Tibial nerve (tissue), 4 donors: ENCODE data around the gene OR2G2. TPM values are rescaled to one million over a fixed set of nuclear protein-coding genes. Genes with fewer than 3 reads are reported as not detected.

Experiments
- DNase-seq, 2 donors: peaks; one replicate each; pipeline ENCODE4 v3.0.0-alpha.2; 2019; ENCODE audit warnings: low spot score in 2 of 2
- H3K27ac ChIP-seq, 4 donors: fragments of 200-600 bp; sonication (generic) in 3 of 4; one replicate each; pipeline ENCODE4 v1.5.1; 2017 to 2019; ENCODE audit warnings: mild to moderate bottlenecking in 1 of 4
- H3K27me3 ChIP-seq, 2 donors: fragments of 200-600 bp; sonication (generic) in 1 of 2; one replicate each; pipeline versions ENCODE4 v1.5.1 to v1.6.0; 2017 to 2019
- H3K36me3 ChIP-seq, 3 donors: fragments of 200-600 bp; sonication (generic); one replicate each; pipeline ENCODE4 v1.5.1; 2018 to 2019
- H3K4me1 ChIP-seq, 4 donors: fragments of 200-600 bp; sonication (generic) in 3 of 4; one replicate each; pipeline ENCODE4 v1.5.1; 2017 to 2019
- H3K4me3 ChIP-seq, 4 donors: fragments of 200-600 bp; sonication (generic) in 3 of 4; one replicate each; pipeline ENCODE4 v1.5.1; 2017 to 2019; ENCODE audit warnings: mild to moderate bottlenecking in 1 of 4, moderate library complexity in 1 of 4
- H3K9me3 ChIP-seq, 4 donors: fragments of 200-600 bp; sonication (generic) in 3 of 4; one replicate each; pipeline ENCODE4 v1.5.1; 2017 to 2019
- CTCF ChIP-seq, 5 experiments: fragments of 200-600 bp in 3 of 5; fragments of 450-650 bp in 2 of 5; sonication (generic) in 3 of 5; IDR thresholded peaks; one replicate each; pipeline ENCODE4 v1.5.1; 2016 to 2019; ENCODE audit warnings: antibody characterized with exemption in 5 of 5, mild to moderate bottlenecking in 3 of 5, moderate library complexity in 2 of 5
- EP300 ChIP-seq, 2 donors: sonication (generic); formaldehyde crosslinking; IDR thresholded peaks; one replicate each; pipeline ENCODE4 v1.6.1; 2017; ENCODE audit warnings: antibody characterized with exemption in 2 of 2, mild to moderate bottlenecking in 1 of 2
- POLR2A ChIP-seq, 2 donors: fragments of 450-650 bp; IDR thresholded peaks; one replicate each; pipeline ENCODE4 v1.6.1; 2017; ENCODE audit warnings: antibody characterized with exemption in 2 of 2, mild to moderate bottlenecking in 2 of 2, moderate library complexity in 2 of 2
- WGBS, 2 donors: methylation state at CpG; one replicate each; pipeline ENCODE4 v1.1.5; 2018; 5-methylcytosine and 5-hydroxymethylcytosine counted together
- total RNA-seq, 4 donors: library from RNA; depleted of rRNA; stranded (reverse); fragments of >200 nt; gene quantifications; one replicate each; pipeline ENCODE4 v1.1.0, GENCODE V29; 2016

Gene OR2G2
- total RNA-seq, 4 donors from 2014 or later: not detected

DNA sequence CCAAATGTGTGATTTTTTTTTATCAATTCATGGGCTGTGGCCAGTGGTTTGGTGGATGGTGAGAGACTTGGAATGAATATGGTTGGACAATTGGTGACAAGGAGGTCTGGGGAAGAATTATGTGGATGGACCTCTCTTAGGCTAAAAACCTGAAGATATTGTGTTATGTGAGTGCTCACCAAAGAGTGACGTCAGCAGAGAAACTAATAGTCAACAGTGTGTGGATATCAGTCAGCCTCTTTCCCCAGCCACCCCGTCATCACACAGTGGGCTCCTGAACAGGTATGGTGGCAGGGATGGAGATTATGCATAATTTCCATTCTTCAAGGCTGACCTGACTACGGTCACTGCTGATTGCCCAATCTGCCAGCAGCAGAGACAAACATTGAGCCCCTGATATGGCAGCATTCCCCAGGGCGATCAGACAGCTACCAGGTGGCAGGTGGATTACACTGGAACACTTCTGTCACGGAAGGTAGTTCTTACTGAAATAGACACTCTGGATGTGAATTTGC, 9.2 kb upstream of the OR2G2 start:
- Histone ChIP-seq H3K9me3 (no peaks in the 10 kb centered on the region), H3K27ac (no peak overlapping the region), H3K27me3 (no peaks in the 10 kb centered on the region), H3K4me3 (no peak overlapping the region), H3K4me1 (no peaks in the 10 kb centered on the region), H3K36me3 (no peaks in the 10 kb centered on the region)
- TF ChIP-seq CTCF (IDR thresholded peaks at IDR 0.05): no peak
- TF ChIP-seq EP300 (IDR thresholded peaks at IDR 0.05): no peak
- TF ChIP-seq POLR2A (IDR thresholded peaks at IDR 0.05): no peak
- WGBS, 2 donors: 87 to 96% methylated on average over 5 of the region's 5 CpGs
- no peak for DNase-seq

DNA sequence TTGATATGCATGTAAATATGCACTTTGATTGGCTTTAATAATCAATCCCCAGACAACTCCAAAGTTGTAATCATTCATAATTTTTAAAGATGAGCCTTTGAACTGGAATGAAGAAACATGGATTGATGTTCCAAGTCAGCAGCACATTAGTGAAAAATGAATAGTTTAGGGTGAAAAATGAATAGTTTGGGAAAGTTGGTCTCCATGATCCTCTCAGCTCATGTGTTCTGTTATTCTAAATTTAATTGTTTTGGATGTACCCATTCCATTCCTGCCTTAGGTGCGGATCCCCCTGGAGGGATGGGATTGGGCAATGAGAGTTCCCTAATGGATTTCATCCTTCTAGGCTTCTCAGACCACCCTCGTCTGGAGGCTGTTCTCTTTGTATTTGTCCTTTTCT, 17.1 kb downstream of the OR2G2 start, which contains the start of gene OR2G3:
OR2G3 (plus strand) TSS at position 301 of the 400 bp plus-strand sequence; CDS start at position 301, 0 bp downstream.
- H3K4me3 ChIP-seq: no peak within 1 kb of the TSS
- H3K4me1 ChIP-seq: no peaks in the 10 kb centered on the region
- no peak within 1 kb of the TSS for H3K27ac ChIP-seq
- WGBS, 2 donors: 73 to 74% methylated on average over 2 of the region's 2 CpGs
- no peak for TF ChIP-seq POLR2A (IDR thresholded peaks at IDR 0.05)
- no peak for TF ChIP-seq CTCF (IDR thresholded peaks at IDR 0.05)
- no peak for TF ChIP-seq EP300 (IDR thresholded peaks at IDR 0.05)
- no peaks in the 10 kb centered on the region for H3K36me3 ChIP-seq
- no peaks in the 10 kb centered on the region for H3K27me3 ChIP-seq
- no peaks in the 10 kb centered on the region for H3K9me3 ChIP-seq
- no peak for DNase-seq

GRCh38 chr1:247613405-247613804, 25.2 kb downstream of the OR2G2 start:
- peaks cover 0 to 3% (median 0%) of the 10 kb centered on the region in 4 donors for H3K9me3 ChIP-seq
- WGBS, 2 donors: 88% methylated on average over 1 of the region's 1 CpG
- H3K4me3 ChIP-seq: no peak overlapping the region
- no peak for DNase-seq
- H3K27me3 ChIP-seq: no peaks in the 10 kb centered on the region
- no peak overlapping the region for H3K27ac ChIP-seq
- no peaks in the 10 kb centered on the region for H3K36me3 ChIP-seq
- TF ChIP-seq EP300 (IDR thresholded peaks at IDR 0.05): no peak
- no peak for TF ChIP-seq POLR2A (IDR thresholded peaks at IDR 0.05)
- TF ChIP-seq CTCF (IDR thresholded peaks at IDR 0.05): no peak
- no peaks in the 10 kb centered on the region for H3K4me1 ChIP-seq

DNA sequence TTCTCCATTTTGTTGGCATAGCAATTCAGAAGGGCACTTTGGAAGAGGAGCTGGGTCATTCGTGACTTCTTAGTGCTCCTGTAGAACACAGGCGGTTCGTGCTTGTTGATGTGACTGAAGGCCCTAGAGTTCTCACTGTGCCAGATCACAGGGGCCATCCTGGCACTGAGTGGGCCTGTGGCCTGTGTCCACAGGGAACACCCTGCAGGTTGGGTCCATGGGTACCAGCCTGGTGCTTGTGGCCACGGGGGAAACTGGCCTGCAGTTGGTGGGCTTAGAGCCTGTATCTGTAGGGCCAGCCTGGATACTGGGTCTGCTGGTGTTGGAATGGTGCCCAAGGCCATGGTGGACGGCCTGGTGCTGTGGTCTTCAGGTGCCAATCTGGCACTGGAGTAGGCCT, 26.5 kb downstream of the OR2G2 start:
- H3K36me3 ChIP-seq: no peaks in the 10 kb centered on the region
- no peaks in the 10 kb centered on the region for H3K27me3 ChIP-seq
- H3K9me3 ChIP-seq: peaks cover 0 to 3% (median 0%) of the 10 kb centered on the region in 4 donors
- no peak for DNase-seq
- no peak overlapping the region for H3K27ac ChIP-seq
- no peaks in the 10 kb centered on the region for H3K4me1 ChIP-seq
- 77 to 92% methylated on average over 4 to 5 of the region's 5 CpGs for WGBS, 2 donors
- TF ChIP-seq EP300 (IDR thresholded peaks at IDR 0.05) (no peak), POLR2A (IDR thresholded peaks at IDR 0.05) (no peak), CTCF (IDR thresholded peaks at IDR 0.05) (no peak)
- no peak overlapping the region for H3K4me3 ChIP-seq

GRCh38 chr1:247627951-247628350, 39.8 kb downstream of the OR2G2 start:
- no peak overlapping the region for H3K27ac ChIP-seq
- no peak for DNase-seq
- H3K9me3 ChIP-seq: peaks cover 0 to 4% (median 0%) of the 10 kb centered on the region in 4 donors
- no peak overlapping the region for H3K4me3 ChIP-seq
- 46 to 56% methylated on average over 3 of the region's 3 CpGs for WGBS, 2 donors
- no peak for TF ChIP-seq EP300 (IDR thresholded peaks at IDR 0.05)
- no peak for TF ChIP-seq CTCF (IDR thresholded peaks at IDR 0.05)
- TF ChIP-seq POLR2A (IDR thresholded peaks at IDR 0.05): no peak
- H3K4me1 ChIP-seq: no peaks in the 10 kb centered on the region
- no peaks in the 10 kb centered on the region for H3K27me3 ChIP-seq
- H3K36me3 ChIP-seq: no peaks in the 10 kb centered on the region
